Renal pelvis (tissue), 4 donors: ENCODE results near the gene COIL. TPM values are rescaled to one million over a fixed set of nuclear protein-coding genes. Genes with fewer than 3 reads are reported as not detected.

Experiments used
- DNase-seq: peaks from one replicate; pipeline ENCODE4 v3.0.0-alpha.2; 2013
- polyA plus RNA-seq, 3 donors: library from polyadenylated mRNA; unstranded; fragments of 120-200 nt; gene quantifications; one replicate each; pipeline ENCODE4 v1.2.1, GENCODE V29; 2013; ENCODE audit not compliant: insufficient read length in 3 of 3

Gene COIL
- polyA plus RNA-seq, 3 donors = 28.4 to 30.3 (median 30.2) TPM

DNA sequence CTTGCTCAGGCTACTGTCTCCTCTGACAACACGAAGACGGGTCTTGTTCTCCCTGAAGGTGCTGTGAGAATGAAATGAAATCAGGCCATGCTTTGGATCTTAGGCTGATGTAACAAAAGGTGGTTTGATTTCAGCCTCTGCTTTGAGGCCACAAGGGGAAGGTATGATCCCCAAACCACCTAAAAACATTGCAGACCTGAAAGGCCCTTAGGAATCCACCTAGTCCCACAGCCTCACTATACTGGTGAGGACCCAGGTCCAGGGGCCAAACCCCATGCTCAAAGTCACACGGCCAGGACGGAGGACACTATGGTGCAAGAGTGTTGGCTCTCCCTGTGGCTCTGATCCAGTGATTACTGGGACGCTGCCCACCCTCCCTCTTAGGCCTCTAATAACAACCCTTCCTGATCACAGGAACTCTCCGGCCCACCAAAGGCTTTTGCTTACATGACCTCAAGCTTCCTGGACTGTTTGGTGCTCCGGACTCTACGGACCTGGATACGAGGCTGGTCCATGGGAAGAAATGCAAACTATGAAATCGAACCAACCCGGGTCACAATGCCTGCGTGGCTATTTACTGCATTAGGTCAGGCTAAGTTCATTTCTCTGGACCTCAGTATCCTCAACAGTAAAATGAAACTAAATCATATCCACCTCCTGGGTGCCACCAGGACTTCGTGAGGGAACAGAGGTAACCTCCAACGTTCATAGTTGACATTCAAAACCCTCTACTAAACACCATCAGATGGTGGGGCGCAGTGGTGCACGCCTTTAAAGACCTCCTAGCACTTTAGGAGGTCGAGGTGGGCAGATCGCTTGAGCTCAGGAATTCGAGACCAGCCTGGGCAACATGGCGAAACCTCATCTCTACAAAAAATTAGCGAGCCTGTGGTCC is 48.5 kb downstream of the COIL start:
- no peak for DNase-seq

GRCh38 chr17:56910509-56911235 is 50.2 kb downstream of the COIL start:
- no peak for DNase-seq

GRCh38 chr17:56909742-56910508 is 50.9 kb downstream of the COIL start:
- no peak for DNase-seq

- DNase-seq = no peak
These were observed 52.8 kb downstream of the COIL start for GRCh38 chr17:56908001-56908542.

- no peak for DNase-seq
These were observed 57.3 kb downstream of the COIL start for GRCh38 chr17:56903560-56903959.

DNA sequence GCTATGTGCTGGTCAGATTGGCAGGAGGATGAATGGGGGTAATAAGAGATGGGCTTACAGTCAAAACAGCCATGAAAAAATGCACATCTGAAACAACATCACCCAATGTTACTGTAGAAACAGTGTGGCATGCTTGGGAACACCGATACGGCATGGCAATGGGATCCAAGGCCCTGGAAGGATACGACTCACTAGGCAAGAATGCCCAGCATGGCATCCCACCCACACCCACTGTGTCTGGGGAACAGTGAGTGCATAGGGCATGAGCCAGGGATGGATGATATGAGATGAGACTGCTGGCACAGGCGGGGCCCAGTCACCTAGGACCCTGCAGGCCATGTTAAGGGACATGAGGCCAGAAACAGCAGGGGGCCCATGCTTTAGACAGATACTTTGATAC is 58.5 kb downstream of the COIL start:
- no peak for DNase-seq

DNA sequence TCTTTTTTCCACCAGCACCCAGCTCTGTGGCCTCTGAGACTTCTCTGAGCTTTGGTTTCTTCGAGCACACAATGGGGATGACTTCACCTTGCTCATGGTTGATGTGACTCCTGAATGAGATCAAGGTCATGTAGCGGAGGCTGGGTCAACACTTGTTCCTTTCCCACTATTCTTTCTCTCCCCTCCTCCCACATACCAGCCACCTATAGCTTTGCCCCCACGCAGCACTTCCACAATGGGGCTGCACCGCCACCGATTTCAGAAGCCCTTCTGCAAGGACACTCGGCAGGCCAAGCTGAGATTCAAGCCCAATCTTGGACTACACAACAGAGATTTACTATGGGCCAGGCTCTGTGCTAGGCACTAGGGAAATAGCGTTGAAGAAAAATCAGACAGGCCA is 61.4 kb downstream of the COIL start:
- no peak for DNase-seq

- no peak for DNase-seq
These were observed 62.0 kb downstream of the COIL start for GRCh38 chr17:56898874-56899273.

DNA sequence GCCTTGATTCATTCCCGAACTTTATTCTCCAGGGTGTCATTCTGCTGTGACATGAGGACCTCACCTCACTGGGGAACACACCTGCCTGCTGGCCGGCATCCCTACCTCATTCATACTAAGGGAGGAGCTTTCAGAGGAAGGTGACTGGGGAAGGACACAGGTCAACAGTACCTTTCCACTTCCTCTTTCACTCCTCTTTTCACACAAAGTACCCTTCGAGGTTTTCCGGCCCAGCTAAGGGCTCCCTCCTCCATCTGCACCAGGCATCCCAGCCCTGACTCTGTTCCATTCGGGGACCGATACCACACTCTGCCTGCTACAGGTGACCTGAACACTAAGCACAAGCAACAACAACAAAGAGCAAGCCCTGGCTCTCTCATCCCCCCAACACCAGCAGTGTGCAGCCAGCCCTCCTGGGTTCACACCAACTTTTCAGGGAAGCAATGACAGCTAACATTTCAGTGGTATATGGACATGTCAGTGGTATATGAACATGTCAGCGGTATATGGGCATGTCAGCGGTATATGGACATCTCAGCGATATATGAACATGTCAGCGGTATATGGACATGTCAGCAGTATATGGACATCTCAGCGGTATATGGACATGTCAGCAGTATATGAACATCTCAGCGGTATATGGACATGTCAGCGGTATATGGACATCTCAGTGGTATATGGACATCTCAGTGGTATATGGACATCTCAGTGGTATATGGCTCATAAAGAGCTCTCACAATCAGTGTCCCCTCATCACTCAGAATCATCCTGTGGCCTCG is 63.0 kb downstream of the COIL start:
- no peak for DNase-seq

- DNase-seq = no peak
These were observed 63.9 kb downstream of the COIL start for GRCh38 chr17:56896968-56897359.

GRCh38 chr17:56896217-56896967 is 64.5 kb downstream of the COIL start:
- no peak for DNase-seq

GRCh38 chr17:56894859-56895455 is 65.9 kb downstream of the COIL start:
- DNase-seq = no peak

- DNase-seq = no peak
These were observed 67.3 kb downstream of the COIL start for GRCh38 chr17:56893503-56893902.

- no peak for DNase-seq
These were observed 68.5 kb downstream of the COIL start for GRCh38 chr17:56892333-56892732.

- no peak for DNase-seq
These were observed 69.1 kb downstream of the COIL start for GRCh38 chr17:56891751-56892150.

GRCh38 chr17:56890906-56891674 is 69.8 kb downstream of the COIL start:
- DNase-seq = no peak

- no peak for DNase-seq
These were observed 70.5 kb downstream of the COIL start for GRCh38 chr17:56890390-56890789.
